HS-5 (cell line): ENCODE data around the gene ADAMTS4.

Experiments used
- DNase-seq: peaks from one replicate; pipeline ENCODE4 v3.0.0-alpha.2; 2012; ENCODE audit warnings: low read depth

The ADAMTS4 gene

DNA sequence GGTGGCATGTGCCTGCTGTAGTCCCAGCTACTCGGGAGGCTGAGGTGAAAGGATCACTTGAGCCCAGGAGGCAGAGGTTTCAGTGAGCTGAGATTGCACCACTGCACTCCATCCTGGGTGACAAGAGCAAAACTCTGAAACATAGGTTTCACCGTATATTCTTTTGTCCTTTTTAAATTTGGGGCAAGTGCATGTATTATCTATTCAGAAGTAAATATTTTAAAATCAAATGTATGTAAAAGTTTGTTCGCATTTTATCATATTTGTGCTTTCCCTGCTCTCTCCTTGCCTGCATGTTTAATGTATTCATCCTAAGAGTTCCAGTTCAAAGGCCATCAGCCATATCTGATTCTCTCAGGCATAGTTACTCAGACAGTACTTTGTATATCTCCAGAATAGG is 53.0 kb downstream of the ADAMTS4 start:
- DNase-seq: no peak

DNA sequence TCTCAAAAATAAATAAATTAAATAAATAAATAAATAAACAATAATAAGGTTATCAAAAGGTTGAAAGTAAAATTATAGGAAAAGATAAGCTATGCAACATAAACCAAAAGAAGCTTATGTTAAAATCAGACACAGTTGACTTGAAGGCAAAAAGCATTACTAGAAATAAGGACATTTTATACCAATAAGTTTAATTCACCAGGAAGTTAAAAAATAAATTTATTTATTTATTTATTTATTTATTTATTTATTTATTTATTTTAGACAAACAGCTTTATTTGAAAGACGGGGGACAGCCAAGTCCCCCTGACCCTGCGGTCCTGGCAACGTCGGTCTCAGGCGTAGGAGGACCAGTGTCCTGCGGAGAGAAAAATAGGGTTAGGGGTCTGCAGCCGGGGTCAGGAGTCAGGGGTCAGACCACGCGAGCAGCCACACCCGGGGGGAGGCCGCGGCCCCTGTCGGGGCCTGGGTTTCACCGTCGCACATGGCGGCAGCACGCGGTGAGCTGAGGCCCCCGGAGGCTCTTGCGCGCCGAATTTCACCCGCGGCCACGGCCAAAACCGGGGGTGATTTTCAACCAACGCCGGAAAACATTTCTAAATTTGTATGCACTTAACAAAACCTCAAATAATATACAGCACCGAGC is 58.0 kb downstream of the ADAMTS4 start:
- no peak for DNase-seq

DNA sequence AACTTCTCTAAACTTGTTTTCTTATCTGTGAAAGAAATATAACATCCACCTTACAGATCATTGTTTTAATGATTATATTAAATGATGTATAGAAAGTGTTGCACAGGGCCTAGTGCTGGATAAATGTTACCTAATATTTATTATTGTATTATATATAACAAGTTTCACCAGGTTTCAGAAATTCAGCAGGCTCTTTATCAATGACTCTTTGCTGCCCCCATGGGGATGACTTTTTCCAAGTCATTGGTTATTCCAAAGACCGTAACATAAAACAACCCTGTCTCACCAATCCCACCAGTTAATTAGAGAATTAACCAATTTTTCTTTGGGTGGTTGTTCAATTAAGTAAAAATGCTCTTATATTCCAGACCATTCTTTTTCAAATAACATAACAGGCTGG is 59.1 kb downstream of the ADAMTS4 start:
- DNase-seq: no peak

DNA sequence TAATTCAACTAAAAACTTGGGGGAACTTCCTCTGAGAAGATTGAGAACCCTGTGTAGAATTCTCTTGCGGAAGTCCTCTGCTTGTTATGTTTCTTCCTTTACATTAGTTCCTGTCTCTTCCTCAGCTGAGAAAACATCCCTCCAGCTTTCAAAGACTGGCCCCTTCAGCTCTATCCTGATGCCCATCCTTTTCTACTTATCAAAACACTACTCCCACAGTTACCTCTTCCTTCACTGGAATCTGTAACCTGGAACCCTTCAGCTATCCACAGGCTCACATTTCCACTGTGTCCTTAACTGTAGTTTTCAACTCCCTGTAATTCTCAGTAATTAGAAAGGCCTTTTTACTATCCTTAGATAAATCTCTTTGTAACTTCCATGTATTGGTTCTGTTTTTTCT is 60.4 kb downstream of the ADAMTS4 start:
- no peak for DNase-seq

DNA sequence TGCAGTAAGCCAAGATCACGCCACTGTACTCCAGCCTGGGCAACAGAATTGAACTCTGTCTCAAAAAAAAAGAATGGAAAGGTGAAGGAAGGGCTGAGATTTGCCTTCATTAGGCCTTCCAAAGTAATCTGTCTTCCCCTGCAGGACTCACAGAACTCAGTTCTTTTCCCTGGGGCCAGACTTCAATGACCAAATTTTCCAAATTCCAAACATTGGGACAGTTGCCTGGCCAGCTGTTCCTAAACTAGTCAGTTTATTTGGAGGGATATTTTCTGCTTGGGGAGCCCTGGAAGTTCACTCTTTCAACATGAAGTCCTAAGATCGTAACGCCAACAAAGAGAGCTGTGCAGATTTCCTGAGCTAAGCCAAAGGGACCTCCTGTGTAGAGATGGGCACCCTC is 61.0 kb downstream of the ADAMTS4 start:
- no peak for DNase-seq
